Astrocyte (in vitro differentiated cells and primary cell): ENCODE results near the gene ARHGAP44. TPM values are rescaled to one million over a fixed set of nuclear protein-coding genes. Genes with fewer than 3 reads are reported as not detected.

Source experiments
- DNase-seq: peaks from one replicate; pipeline ENCODE4 v3.0.0-alpha.2; 2010; ENCODE audit warnings: low read depth
- FAIRE-seq: peaks from 2 replicates; lab custom pipeline; 2011; peaks lifted over from hg19 to GRCh38; lab: Jason Lieb, UNC
- H2AFZ ChIP-seq: 2 replicates; pipeline ENCODE4 v1.6.0; 2012; ENCODE audit warnings: low read depth, low read length, inconsistent platforms
- H3K27ac ChIP-seq: 2 replicates; pipeline ENCODE4 v1.5.1; 2011; ENCODE audit warnings: low read depth, low read length, inconsistent platforms
- H3K27me3 ChIP-seq: 2 replicates; pipeline ENCODE4 v1.6.0; 2011; ENCODE audit warnings: low read length, inconsistent platforms; ENCODE audit not compliant: insufficient read depth
- H3K36me3 ChIP-seq: 2 replicates; pipeline ENCODE4 v1.5.1; 2011; ENCODE audit warnings: low read length, inconsistent platforms; ENCODE audit not compliant: insufficient read depth
- H3K4me1 ChIP-seq: 2 replicates; pipeline ENCODE4 v1.5.1; 2011; ENCODE audit warnings: low read length, inconsistent platforms; ENCODE audit not compliant: insufficient read depth
- H3K4me2 ChIP-seq: 2 replicates; pipeline ENCODE4 v1.6.0; 2012; ENCODE audit warnings: low read length, inconsistent platforms
- H3K4me3 ChIP-seq: 2 replicates; pipeline ENCODE4 v1.5.1; 2011; ENCODE audit warnings: low read depth, mild to moderate bottlenecking, low read length, inconsistent platforms; ENCODE audit not compliant: insufficient read depth
- H3K79me2 ChIP-seq: 2 replicates; pipeline ENCODE4 v1.6.0; 2012; ENCODE audit warnings: mild to moderate bottlenecking, low read length, inconsistent platforms; ENCODE audit not compliant: insufficient read depth
- H3K9ac ChIP-seq: 2 replicates; pipeline ENCODE4 v1.6.0; 2012; ENCODE audit warnings: mild to moderate bottlenecking, low read length, inconsistent platforms
- H3K9me3 ChIP-seq: 2 replicates; pipeline ENCODE4 v1.5.1; 2012; ENCODE audit warnings: low read depth, mild to moderate bottlenecking, low read length, inconsistent platforms; ENCODE audit not compliant: insufficient read depth
- H4K20me1 ChIP-seq: 2 replicates; pipeline ENCODE4 v1.6.0; 2012; ENCODE audit warnings: low read length, inconsistent platforms; ENCODE audit not compliant: insufficient read depth
- H3K27ac Mint-ChIP-seq: one replicate; pipeline ENCODE4 v1.8.0; 2021; ENCODE audit warnings: mild to moderate bottlenecking, mixed read lengths; ENCODE audit not compliant: unreplicated experiment
- H3K27me3 Mint-ChIP-seq: one replicate; pipeline ENCODE4 v1.8.0; 2021; ENCODE audit warnings: low read depth, mixed read lengths; ENCODE audit not compliant: unreplicated experiment
- H3K36me3 Mint-ChIP-seq: one replicate; pipeline ENCODE4 v1.8.0; 2021; ENCODE audit warnings: low read depth, mixed read lengths; ENCODE audit not compliant: unreplicated experiment
- H3K4me1 Mint-ChIP-seq: one replicate; pipeline ENCODE4 v1.8.0; 2021; ENCODE audit warnings: low read depth, mixed read lengths; ENCODE audit not compliant: unreplicated experiment
- H3K4me3 Mint-ChIP-seq: one replicate; pipeline ENCODE4 v1.8.0; 2021; ENCODE audit warnings: mild to moderate bottlenecking, moderate library complexity, mixed read lengths; ENCODE audit not compliant: unreplicated experiment
- H3K9me3 Mint-ChIP-seq: one replicate; pipeline ENCODE4 v1.8.0; 2021; ENCODE audit warnings: mild to moderate bottlenecking, mixed read lengths; ENCODE audit not compliant: unreplicated experiment
- CTCF ChIP-seq: IDR thresholded peaks from 2 replicates; pipeline ENCODE4 v1.5.1; 2011; ENCODE audit warnings: low read depth, mild to moderate bottlenecking, inconsistent platforms, low read length, moderate library complexity; ENCODE audit not compliant: insufficient read depth
- EZH2 ChIP-seq: IDR thresholded peaks from 2 replicates; pipeline ENCODE4 v1.6.1; 2012; ENCODE audit warnings: mild to moderate bottlenecking, low read length, inconsistent platforms; ENCODE audit not compliant: insufficient read depth
- microRNA-seq: library from miRNA; unstranded; fragments of <30 nt; microRNA quantifications from one replicate; pipeline ENCODE4 v1.2.0, GENCODE V29; 2020
- total RNA-seq: library from RNA; stranded (reverse); gene quantifications from 2 replicates; pipeline ENCODE4 v1.2.1, GENCODE V29; 2021

ARHGAP44 gene
- total RNA-seq, 1 donor from 2014 or later: 3.0 TPM

- H3K27ac Mint-ChIP-seq: no peak overlapping the region
- Histone ChIP-seq H3K79me2 (no peaks in the 10 kb centered on the region), H3K4me3 (no peak overlapping the region), H3K36me3 (no peaks in the 10 kb centered on the region), H3K4me1 (no peaks in the 10 kb centered on the region), H2AFZ (no peak overlapping the region), H4K20me1 (no peaks in the 10 kb centered on the region), H3K27ac (no peak overlapping the region), H3K9ac (no peak overlapping the region), H3K27me3 (no peaks in the 10 kb centered on the region), H3K4me2 (no peak overlapping the region), H3K9me3 (no peaks in the 10 kb centered on the region)
- peaks cover 2% of the 10 kb centered on the region for H3K27me3 Mint-ChIP-seq
- FAIRE-seq: no peak
- H3K4me1 Mint-ChIP-seq: peaks cover 7% of the 10 kb centered on the region
- TF ChIP-seq EZH2 (no peak), CTCF (no peak)
- H3K36me3 Mint-ChIP-seq: no peaks in the 10 kb centered on the region
- H3K4me3 Mint-ChIP-seq: no peak overlapping the region
- H3K9me3 Mint-ChIP-seq: peaks cover 8% of the 10 kb centered on the region
- no peak for DNase-seq
Measured at GRCh38 chr17:13036751-13037150, 247.5 kb downstream of the ARHGAP44 start.

- no peaks in the 10 kb centered on the region for H3K79me2 ChIP-seq
- FAIRE-seq (no peak), DNase-seq (no peak)
- no peak overlapping the region for H3K4me2 ChIP-seq
- H3K27me3 Mint-ChIP-seq: peaks cover 2% of the 10 kb centered on the region
- no peak overlapping the region for H3K9ac ChIP-seq
- H3K4me3 Mint-ChIP-seq: no peak overlapping the region
- H3K27ac Mint-ChIP-seq: no peak overlapping the region
- no peak overlapping the region for H3K4me3 ChIP-seq
- no peaks in the 10 kb centered on the region for H3K36me3 ChIP-seq
- H3K27me3 ChIP-seq: no peaks in the 10 kb centered on the region
- no peak overlapping the region for H2AFZ ChIP-seq
- H3K4me1 Mint-ChIP-seq: peaks cover 9% of the 10 kb centered on the region
- no peaks in the 10 kb centered on the region for H4K20me1 ChIP-seq
- H3K9me3 Mint-ChIP-seq: peaks cover 8% of the 10 kb centered on the region
- H3K4me1 ChIP-seq: no peaks in the 10 kb centered on the region
- H3K27ac ChIP-seq: no peak overlapping the region
- H3K36me3 Mint-ChIP-seq: no peaks in the 10 kb centered on the region
- no peaks in the 10 kb centered on the region for H3K9me3 ChIP-seq
- TF ChIP-seq EZH2 (no peak), CTCF (no peak)
Measured at GRCh38 chr17:13038931-13039665, 249.8 kb downstream of the ARHGAP44 start.

Small RNA genes lying within 50 kb of the gene (microRNA-seq; reads per million reads assigned to microRNA genes)
- gene MIR1269B: not detected

Other genes with a start within 250 kb of the ARHGAP44 start
- 1.4 and 2.8 TPM in 2 replicates for gene MYOCD, start 123.6 kb upstream of the ARHGAP44 start, total RNA-seq
- 61.2 and 63.2 TPM in 2 replicates for gene ELAC2, start 228.5 kb downstream of the ARHGAP44 start, total RNA-seq